GM12801 (cell line): ENCODE measurements around the gene MCCC1.

Source experiments
- CTCF ChIP-seq: IDR thresholded peaks from one replicate; pipeline ENCODE4 v1.5.1; 2011; ENCODE audit warnings: control low read depth; ENCODE audit not compliant: insufficient read length; ENCODE audit errors: extremely low read depth

Gene MCCC1

DNA sequence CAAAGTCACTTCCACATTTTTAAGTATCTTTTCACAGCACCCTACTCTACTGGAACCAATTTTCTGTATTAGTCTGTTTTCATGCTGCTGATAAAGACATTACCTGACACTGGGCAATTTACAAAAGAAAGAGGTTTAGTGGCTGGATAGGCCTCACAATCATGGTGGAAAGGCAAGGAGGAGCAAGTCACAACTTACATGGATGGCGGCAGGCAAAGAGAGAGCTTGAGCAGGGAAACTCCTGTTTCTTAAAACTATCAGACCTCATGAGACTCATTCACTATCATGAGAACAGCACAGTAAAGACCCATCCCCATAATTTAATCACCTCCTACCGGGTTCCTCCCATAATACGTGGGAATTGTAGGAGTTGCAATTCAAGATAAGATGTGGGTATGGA, 18.7 kb downstream of the MCCC1 start:
- no peak for TF ChIP-seq CTCF

GRCh38 chr3:183074881-183075280, 24.4 kb downstream of the MCCC1 start:
- no peak for TF ChIP-seq CTCF

DNA sequence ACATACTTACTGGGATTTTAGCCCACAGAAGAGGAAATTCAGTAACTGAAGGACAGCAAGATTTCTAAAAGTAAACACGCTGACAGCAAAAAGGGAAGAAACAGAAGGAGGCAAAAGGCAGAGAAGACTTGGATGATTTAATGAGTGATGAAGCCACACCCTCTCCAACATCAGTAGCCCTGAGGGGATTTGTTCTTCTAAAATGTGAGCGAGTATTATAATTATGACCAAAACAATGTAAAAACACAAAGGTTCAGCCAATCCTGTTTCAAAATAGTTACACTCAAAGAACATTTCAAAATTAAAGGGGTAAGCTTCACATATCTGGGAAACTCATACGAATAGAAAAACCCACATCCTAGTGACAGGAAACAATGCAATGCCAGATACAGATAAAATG, 25.0 kb downstream of the MCCC1 start:
- no peak for TF ChIP-seq CTCF

DNA sequence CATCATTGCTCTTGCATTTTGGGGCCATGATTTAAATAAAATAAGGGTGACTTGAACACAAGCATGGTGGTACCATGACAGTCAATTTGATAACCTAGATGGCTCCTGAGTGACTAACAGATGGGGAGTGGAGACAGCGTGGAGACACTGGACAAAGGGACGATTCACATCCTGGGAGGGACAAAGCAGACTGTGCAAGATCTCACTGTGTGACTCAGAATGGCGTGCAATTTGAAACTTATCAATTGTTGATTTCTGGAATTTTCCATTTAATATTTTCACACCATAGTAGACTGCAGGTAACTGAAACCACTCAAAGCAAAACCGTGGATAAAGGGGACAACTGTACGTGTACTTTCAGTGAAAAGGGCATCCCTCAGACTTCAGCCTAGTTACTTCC, 25.5 kb downstream of the MCCC1 start:
- TF ChIP-seq CTCF = no peak

DNA sequence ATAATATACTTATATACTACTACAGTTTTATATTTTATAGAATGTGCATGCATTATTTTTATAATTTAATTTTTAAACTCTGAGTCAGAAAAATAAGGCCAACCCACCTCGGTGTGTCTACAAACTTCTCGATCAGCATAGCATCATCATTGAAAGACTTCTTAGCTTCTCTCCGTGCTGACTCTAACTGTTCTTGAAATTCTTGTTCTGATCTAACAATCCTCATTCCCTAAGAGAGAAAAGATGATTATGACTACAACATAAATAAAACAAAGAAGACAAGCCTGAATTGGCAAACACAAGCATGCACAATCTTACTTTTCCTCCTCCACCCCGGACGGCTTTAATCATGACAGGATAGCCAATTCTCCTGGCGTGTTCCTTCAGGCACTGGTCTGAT, 28.4 kb downstream of the MCCC1 start:
- TF ChIP-seq CTCF = no peak

DNA sequence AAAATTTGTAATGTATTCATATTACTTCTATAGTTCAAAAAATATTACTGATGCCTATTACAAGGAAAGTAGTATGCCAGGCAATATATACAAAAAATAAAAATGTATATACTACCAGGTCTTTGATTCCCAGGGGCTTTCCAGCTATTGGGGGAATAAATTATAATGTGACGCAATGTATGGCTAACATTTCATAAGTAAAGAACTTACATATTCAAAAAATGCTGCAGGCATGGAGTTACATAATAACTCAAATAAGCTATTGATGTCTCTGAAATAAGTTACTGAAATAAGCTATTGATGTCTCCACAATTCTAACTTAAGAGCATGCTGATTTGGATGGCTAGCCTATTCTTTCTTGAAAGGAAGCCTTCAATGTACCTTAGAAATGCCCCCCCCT, 30.2 kb downstream of the MCCC1 start:
- no peak for TF ChIP-seq CTCF

DNA sequence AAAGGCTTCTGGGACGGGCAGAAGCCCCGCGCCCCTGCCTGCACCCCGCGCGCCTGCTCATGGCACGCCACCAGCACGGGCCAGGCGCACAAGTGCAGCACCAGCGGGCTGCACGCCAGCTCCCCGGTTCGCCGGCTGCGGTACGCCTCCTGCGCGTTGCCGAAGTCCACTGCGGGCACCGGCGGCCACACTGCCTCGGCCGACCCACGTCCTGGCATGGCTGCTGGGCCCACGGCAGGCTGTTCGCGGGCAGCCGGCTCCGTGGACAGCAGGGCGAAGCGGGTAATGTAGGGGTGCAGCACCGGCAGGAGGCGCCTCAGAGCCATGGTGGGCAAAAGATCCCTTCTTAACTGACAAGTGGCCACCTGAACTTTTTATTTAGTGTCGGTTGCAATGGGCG, 34.8 kb downstream of the MCCC1 start:
- no peak for TF ChIP-seq CTCF
